Measurements from ENCODE around the gene HRH3. TPM values are rescaled to one million over a fixed set of nuclear protein-coding genes. Genes with fewer than 3 reads are reported as not detected.

Gene HRH3
- total RNA-seq, 1 donor from 2014 or later = not detected

DNA sequence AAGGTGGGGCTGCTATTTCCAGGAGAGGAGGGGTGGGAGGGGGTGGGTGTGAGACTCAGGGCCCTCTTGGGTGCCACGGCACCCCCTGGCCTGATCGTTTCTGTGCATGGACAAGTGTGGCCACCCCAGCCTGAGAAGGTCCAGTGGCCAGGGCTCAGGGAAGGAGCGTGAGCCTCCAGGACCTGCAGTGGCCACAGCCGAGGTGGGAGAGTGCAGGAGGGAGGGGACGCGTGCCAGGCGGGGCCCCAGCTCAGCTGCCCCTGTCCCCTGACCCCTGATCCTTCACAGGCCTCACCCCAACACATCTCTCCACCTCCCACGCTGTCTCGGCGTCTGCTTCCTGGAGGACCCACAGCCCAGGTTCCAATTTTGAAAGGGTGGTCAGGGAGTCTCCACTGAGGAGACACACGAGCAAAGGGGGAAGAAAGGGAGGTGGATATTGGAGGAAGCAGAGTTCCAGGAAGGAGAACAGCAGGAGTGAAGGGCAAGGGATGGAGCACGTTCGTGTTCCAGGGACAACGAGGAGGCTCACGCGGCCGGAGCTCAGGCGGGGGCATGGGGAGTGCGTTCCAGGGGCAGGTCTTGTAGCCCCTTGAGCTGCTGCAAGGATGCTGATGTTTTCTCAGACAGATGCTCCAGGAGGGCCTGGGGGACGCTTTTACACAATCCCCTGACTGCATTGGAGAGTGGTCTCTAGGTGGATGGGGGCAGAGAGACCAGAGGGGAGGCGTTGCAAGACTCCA lies 4.2 kb upstream of the HRH3 start:
- H3K27me3 Mint-ChIP-seq (ENCODE audit: unreplicated experiment) = peaks cover 34% of the 10 kb centered on the region
- H3K4me3 Mint-ChIP-seq (ENCODE audit: unreplicated experiment) = no peak overlapping the region
- no peak overlapping the region for H3K27ac Mint-ChIP-seq (ENCODE audit: unreplicated experiment)

GRCh38 chr20:62223571-62223970 lies 3.5 kb upstream of the HRH3 start:
- Mint-ChIP-seq H3K9me3 (ENCODE audit: unreplicated experiment) (no peaks in the 10 kb centered on the region), H3K4me3 (ENCODE audit: unreplicated experiment) (no peak overlapping the region), H3K27ac (ENCODE audit: unreplicated experiment) (no peak overlapping the region), H3K27me3 (ENCODE audit: unreplicated experiment) (peaks cover 41% of the 10 kb centered on the region), H3K36me3 (ENCODE audit: unreplicated experiment) (no peaks in the 10 kb centered on the region), H3K4me1 (ENCODE audit: unreplicated experiment) (peaks cover 8% of the 10 kb centered on the region)
- no peak for DNase-seq (ENCODE audit: extremely low spot score, unreplicated experiment)
- TF ChIP-seq, protein P1, sequence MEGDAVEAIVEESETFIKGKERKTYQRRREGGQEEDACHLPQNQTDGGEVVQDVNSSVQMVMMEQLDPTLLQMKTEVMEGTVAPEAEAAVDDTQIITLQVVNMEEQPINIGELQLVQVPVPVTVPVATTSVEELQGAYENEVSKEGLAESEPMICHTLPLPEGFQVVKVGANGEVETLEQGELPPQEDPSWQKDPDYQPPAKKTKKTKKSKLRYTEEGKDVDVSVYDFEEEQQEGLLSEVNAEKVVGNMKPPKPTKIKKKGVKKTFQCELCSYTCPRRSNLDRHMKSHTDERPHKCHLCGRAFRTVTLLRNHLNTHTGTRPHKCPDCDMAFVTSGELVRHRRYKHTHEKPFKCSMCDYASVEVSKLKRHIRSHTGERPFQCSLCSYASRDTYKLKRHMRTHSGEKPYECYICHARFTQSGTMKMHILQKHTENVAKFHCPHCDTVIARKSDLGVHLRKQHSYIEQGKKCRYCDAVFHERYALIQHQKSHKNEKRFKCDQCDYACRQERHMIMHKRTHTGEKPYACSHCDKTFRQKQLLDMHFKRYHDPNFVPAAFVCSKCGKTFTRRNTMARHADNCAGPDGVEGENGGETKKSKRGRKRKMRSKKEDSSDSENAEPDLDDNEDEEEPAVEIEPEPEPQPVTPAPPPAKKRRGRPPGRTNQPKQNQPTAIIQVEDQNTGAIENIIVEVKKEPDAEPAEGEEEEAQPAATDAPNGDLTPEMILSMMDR (IDR thresholded peaks at IDR 0.05) = no peak

More for the DNA sequence above, 4.2 kb upstream of the HRH3 start:
- Mint-ChIP-seq H3K9me3 (ENCODE audit: unreplicated experiment) (no peaks in the 10 kb centered on the region), H3K4me1 (ENCODE audit: unreplicated experiment) (peaks cover 4% of the 10 kb centered on the region), H3K36me3 (ENCODE audit: unreplicated experiment) (no peaks in the 10 kb centered on the region)
- DNase-seq (ENCODE audit: extremely low spot score, unreplicated experiment) = no peak
- TF ChIP-seq, protein P1 (IDR thresholded peaks at IDR 0.05) = no peak

GRCh38 chr20:62222972-62223371 lies 2.9 kb upstream of the HRH3 start:
- Mint-ChIP-seq H3K4me1 (ENCODE audit: unreplicated experiment) (peaks cover 8% of the 10 kb centered on the region), H3K9me3 (ENCODE audit: unreplicated experiment) (no peaks in the 10 kb centered on the region), H3K27me3 (ENCODE audit: unreplicated experiment) (peaks cover 45% of the 10 kb centered on the region), H3K27ac (ENCODE audit: unreplicated experiment) (no peak overlapping the region), H3K36me3 (ENCODE audit: unreplicated experiment) (no peaks in the 10 kb centered on the region), H3K4me3 (ENCODE audit: unreplicated experiment) (no peak overlapping the region)
- DNase-seq (ENCODE audit: extremely low spot score, unreplicated experiment) = no peak
- TF ChIP-seq, protein P1 (IDR thresholded peaks at IDR 0.05) = no peak

DNA sequence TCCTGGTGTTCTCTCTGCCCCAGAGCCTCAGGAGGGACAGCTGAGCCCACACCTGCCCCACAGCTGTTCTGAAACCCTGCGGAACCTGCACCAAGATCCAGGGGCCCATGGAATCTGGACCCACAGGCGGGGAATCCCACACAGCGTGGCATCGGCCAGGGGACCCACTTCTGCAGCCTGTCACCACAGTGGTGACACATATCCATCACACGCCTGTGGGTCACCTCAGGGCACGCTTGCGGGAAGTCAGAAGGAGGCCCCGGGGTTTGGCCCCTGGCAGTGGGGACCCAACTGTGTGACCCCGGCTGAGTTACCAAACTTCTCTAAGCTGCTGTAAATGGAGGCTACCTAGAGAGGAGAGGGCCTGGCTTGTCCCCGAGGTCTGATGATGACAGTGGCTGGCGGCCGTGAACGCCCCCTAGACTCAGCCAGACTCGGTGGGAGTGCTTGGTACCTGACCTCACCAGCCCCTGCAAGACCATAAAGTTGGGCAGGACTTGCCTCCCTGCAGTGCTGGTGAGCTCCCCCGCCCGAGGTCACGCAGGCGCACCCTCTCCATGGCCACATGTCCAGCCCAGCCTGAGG lies 2.3 kb upstream of the HRH3 start:
- no peak overlapping the region for H3K27ac Mint-ChIP-seq (ENCODE audit: unreplicated experiment)
- peaks cover 49% of the 10 kb centered on the region for H3K27me3 Mint-ChIP-seq (ENCODE audit: unreplicated experiment)
- H3K9me3 Mint-ChIP-seq (ENCODE audit: unreplicated experiment) = no peaks in the 10 kb centered on the region

More for the DNA sequence above, 2.3 kb upstream of the HRH3 start:
- Mint-ChIP-seq H3K4me3 (ENCODE audit: unreplicated experiment) (no peak overlapping the region), H3K36me3 (ENCODE audit: unreplicated experiment) (no peaks in the 10 kb centered on the region), H3K4me1 (ENCODE audit: unreplicated experiment) (peaks cover 8% of the 10 kb centered on the region)
- TF ChIP-seq, protein P1 (IDR thresholded peaks at IDR 0.05) = no peak
- DNase-seq (ENCODE audit: extremely low spot score, unreplicated experiment) = no peak
